Forelimb muscle (tissue), 1 donor: ENCODE measurements around the gene AUP1. TPM values are rescaled to one million over a fixed set of nuclear protein-coding genes. Genes with fewer than 3 reads are reported as not detected.
"Not testable (repeated sequence)": the region's sequence is repeated elsewhere in the genome, so short reads cannot be mapped to it uniquely, and the experiment has no call there.

Experiments used
- DNase-seq: peaks from one replicate; pipeline ENCODE4 v3.0.0-alpha.2; 2013; ENCODE audit warnings: low read depth
- polyA plus RNA-seq: library from polyadenylated mRNA; unstranded; fragments of 120-200 nt; gene quantifications from one replicate; pipeline ENCODE4 v1.2.1, GENCODE V29; 2013; ENCODE audit not compliant: insufficient read length

AUP1 gene
- polyA plus RNA-seq, 1 donor, result 60.5 TPM

DNA sequence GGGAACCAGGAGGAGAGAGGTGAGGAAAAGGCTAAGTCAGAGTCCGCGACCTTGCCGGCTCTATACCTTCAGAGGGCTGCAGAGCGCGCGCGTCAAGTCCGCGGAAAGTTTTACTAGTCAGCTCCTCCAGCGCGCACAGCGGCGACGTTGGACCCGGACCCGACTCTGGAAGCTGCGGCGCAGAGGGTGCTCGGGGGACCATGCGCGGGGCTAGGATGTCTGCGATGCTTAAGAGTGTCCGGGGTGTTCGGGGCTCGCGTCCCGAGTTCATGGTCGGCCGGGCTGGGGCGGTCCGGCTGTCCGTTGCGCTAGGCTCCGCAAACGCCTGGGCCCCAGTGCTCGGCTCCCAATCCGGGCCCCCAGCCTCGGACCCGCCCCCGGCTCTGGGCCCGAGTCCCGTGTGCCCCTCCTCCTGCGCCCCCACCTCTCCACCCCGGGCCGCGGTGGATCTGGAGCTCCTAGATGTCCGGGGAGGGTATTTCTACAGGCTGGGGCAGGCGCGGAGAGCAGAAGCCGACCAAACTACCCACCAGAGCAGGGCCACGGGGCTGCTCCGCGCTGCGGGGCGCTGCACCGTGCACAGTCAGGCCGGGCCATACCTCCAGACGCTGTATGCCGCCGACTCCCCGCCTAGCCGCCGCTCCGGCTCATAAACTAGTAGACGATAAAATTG is 30.1 kb downstream of the AUP1 start, which contains the start of gene LBX2:
Gene LBX2 (minus strand): TSS at position 337 of the 673 bp plus-strand sequence. CDS start 66 bp downstream, at position 271.
- DNase-seq, result no peak

DNA sequence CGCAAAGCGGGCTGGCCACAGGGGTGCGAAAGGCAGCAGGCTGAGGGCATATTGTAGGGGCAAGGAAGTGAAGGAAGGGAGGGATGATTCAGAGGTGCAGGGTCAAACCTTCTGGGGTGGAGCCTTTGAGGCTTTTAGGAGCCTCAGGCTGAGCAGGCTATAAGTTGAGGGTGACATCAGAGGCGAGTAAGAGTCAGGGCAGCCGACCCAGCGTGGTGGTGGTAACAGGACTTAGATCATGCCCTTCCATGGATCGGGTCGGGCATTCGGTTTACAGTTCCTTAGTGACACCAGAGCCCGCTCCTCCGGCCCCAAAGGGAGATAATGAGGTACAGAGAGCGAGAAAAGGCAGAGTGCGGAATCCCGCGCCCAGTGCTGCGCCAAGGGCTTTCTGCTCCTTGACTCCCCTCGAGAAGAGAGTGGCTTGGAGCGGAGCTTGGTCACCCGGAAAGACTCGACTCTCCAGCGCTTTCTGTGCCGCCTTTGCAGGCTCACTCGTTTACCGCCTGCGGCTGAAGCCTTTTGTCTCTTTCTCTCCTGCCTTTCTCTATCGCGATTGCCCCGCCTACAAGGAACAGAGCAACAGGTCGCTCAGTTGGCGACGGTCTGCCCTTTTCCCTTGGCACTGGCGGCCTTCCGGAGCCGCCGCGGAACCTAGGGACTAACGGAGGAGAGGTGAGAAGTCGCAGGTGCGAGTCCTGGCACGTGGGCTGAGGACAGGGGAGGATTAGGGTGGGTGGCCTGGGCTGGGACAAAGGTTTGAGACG is 30.8 kb downstream of the AUP1 start:
- no peak for DNase-seq

DNA sequence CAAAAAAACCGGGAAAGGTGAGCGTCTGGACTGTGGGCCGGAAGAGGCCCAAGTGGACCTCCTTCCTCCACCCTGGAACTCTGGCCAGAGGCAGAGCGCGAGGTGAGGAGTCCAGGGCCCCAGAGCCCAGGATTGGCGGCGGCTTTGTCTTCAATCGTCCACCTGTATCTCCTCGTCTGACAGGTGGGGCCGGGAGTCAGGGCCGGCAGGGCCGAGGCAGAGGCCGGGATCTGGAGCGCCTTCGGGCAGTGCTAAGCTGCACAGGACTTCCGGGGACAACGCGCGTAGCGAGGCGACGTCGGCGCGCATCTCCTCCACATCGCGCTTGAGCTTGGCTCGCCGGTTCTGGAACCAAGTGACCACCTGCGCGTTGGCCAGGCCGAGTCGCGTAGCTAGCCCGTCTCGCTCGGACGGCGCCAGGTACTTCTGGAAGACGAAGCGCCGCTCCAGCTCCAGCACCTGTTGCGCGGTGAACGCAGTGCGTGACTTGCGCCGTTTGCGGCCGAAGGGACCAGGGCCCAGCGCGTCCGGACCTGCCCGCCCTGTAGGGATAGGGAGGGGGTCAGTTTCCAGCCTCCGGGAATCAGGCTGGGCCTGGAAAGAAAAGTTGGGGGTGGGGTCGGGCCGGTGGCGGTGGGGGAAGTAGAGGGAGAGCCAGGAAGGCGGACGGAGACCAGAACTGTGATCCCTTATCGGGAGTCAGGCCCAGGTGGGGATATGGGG is 31.6 kb downstream of the AUP1 start:
- DNase-seq, result no peak

DNA sequence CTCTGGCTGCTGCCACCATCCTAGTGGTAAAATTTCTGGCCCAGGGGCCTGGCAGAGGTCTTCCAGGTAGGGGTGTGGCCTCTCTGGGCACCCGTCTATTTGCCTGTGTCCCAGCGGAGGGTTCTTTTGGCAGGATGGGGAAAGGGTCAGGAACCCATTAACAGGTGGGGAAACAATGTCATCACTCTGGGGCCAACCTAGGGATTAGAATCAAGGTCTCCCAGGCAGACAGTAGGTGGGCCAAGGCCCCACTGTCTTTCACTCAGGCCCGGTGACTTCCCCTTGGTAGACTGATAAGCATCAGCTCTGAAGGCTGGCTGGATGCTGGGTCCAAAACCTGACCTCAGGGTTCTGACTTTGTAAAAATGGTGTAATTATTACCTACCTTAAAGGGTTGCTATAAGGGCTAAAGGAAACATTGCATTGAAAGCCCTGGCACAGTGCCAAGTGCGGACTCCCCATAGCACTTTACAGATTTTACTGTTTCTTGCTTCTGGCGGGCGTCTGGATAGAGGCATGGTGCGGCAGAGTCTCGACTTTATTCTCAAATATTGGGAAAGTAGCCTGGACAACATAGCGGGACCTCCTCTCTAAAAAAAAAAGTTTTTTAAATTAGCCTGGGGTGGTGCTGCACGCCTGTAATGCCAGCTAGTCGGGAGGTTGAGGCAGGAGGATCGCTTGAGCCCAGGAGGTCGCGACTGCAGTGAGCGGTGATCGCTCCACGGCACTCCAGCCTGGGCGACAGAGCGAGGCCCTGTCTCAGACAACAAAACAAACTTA is 32.3 kb downstream of the AUP1 start:
- no peak for DNase-seq

DNA sequence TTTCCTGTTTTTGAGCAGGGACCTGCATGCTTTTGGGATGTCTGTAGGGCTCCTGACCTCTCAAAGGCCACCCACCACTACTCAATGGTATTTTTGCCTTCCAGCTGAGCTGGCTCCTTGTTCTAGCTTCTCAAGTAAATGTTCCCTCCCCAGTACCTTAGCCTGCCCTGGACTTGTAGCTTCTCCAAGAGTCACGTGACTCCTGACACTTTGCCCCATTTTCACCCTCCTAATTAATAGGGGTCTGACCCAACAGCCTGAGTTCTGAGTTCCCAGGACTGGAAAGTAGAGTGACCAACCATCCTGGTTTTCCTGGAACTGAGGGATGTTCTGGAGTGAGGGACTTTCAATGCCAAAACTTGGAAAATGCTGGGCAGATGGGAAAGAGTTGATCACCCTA is 34.1 kb downstream of the AUP1 start:
- no peak for DNase-seq

DNA sequence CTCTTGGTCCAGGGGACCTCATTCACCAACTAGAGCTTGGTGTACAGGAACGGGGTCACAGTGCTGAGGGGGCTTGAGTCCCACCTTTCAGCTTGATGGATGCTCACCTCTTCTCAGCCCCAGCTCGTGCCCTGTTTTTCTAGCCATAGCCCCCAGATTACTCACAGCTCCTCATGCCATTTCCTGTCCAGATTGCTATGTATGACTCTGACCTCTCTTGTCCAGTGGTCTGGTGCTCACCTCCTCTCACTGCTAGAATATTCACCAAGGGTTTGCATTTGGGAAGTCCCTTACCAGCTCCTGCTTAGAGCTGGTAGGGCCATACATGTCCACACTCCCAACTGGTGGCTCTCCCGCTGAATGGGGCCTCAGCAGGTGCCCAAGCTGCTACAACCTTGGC is 36.0 kb downstream of the AUP1 start:
- DNase-seq, result no peak

DNA sequence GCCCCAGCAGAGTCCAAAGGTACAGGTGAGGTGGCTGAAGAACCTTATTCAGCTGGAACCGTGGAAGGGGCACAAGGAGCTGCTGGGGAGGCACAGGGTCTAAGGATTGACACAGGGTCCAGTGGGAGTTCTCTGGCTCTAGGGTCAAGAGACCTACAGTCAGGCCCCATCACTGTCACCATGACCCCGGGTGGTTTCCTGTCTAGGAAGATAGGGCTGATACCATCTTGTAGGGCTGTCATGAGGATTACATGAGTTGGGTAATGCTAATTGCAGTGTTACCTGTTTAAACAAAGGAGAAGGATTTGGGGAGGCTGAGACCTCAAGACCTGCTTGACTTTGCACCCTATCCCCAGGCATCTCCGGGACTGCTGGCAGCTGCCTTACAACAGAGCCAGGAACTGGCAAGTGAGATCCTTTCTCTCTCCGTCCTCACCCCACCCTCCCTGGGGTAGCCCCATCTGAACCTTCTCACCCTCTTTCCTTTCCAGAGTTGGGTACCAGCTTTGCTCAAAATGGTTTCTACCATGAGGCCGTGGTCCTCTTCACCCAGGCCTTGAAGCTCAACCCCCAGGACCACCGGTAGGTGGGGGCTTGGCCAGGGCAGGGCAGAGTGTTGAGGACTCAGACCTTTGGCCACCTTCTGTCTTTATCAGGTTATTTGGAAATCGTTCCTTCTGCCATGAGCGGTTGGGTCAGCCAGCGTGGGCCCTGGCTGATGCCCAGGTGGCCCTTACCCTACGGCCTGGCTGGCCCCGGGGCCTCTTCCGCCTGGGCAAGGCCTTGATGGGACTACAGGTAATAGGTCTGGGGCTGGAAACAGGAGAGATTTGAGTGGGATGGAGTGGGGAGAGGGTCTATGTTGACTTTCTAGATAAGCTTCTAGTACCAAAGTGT is 37.6 kb downstream of the AUP1 start:
- DNase-seq, result no peak

DNA sequence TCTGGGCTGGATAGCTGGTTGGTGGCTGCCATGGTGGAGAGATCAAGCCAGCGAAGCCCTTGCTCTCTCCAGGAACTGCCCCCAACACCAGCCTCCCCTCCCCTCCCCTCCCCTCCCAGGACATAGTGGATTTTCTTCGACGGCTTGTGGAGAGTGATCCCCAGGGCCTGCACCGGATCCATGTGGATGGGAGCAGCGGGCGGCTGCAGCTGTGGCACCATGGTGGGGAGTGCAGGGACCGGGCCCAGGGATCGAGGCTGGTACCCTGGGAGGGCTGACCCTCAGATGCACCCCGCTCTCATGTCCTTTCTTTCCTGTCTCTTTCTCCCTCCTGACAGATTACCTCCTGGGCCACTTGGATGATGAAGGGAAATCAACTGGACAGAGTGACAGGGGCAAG is 39.6 kb downstream of the AUP1 start:
- DNase-seq, result no peak

DNA sequence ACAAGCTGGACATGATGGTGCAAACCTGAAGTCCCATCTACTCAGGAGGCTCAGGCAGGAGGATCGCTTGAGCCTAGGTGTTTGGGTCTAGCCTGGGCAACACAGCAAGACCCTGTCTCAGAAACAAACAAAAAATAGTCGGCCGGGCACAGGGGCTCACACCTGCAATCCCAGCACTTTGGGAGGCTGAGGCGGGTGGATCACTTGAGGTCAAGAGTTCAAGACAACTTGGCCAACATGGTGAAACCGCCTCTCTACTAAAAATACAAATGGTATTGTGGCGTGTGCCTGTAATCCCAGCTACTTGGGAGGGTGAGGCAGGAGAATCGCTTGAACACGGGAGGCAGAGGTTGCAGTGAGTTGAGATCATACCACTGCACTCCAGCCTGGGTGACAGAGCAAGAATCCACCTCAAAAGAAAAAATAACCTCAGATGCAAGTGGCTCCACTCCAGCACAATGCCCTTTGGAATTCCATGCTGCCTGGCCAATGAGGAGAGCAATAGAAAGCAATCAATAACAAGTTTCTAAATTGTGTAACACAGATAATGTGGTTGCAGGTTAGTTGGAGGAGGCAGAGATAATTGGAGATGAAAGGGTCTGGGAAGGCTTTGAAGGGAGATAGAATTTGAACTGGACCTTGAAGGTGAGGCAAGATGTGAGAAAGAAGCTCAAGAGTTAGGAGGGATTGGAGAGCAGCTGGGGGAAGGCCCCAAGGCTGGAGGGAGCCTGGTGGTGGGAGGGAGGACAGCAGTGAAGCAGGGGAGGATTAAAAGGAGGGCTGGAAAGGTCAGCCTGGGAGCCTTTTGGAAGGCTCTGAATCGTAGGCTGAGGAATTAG is 40.6 kb downstream of the AUP1 start:
- no peak for DNase-seq

DNA sequence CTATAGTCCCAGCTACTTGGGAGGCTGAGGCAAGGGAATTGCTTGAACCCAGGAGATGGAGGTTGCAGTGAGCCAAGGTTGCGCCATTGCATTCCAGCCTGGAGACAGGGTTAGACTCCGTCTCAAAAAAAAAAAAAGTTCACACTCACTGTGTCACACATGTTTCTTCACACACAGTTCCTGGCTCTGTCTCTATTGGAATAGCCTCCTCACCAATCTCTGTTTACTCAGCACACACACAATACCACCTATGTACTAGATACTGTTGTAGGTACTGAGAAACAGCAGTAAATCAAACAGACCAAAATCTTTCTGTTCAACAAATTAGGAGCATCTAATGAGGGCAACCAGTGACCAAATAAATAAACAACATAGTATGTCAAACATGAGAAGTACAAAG is 43.4 kb downstream of the AUP1 start:
- DNase-seq, result no peak

DNA sequence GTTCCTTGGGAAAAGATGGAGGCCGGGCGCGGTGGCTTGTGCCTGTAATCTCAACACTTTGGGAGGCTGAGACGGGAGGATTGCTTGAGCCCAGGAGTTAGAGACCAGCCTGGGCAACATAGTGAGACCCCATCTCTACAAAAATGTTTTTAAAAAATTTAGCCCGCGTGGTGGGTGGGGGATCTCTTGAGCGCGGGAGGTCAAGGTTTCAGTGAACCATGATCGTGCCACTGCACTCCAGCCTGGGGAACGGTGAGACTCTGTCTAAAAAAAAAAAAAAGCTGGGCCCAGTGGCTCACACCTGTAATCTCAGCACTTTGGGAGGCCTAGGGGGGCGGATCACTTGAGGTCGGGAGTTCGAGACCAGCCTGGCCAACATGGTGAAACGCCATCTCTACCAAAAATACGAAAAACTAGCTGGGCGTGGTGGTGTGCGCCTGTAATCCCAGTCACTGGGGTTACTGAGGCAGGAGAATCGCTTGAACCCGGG is 45.8 kb downstream of the AUP1 start:
- not testable (repeated sequence) for DNase-seq

DNA sequence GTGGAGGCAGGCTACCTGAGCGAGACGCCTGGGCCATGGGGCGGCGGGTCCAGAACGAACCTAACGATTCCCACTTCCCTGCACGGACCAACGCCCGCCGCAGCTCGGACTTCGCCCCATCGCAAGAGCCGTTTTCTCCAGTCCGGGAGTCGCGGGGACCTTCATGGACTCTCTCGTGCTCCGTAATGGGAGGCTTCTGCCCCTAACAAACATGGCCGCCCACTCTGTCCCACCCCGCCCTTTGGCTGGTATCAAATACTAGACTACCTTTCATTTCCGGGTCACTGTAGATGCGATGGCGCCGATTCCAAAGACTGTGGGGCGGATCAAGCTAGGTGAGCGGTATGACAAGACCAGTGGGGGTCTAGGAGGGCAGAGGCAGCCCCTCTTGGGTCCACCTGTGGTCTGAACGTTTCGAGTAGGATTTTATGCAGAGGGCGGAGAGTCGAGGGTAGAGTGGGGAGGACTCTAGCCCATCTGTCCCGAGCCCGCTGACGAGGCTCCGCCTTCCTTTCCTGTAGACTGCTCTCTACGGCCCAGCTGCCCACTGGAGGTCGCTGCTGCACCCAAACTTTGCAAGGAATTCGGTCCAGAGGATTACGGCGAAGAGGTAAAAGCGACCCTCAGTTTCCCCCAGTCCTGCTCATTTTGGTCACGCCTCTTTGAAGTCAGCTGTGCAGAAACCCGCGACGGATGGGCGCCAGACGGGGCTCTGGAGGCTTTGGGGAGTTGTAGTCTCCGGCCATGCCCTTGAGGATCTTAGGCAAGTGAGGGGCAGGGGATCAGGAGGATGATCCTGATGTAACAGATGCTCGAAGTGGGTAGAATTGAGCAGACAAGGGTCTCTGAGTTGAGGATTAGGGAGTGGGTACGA is 46.5 kb downstream of the AUP1 start, which contains the start of the genes CCDC142 and TTC31:
Gene CCDC142 (minus strand): TSS at position 198 of the 874 bp plus-strand sequence. CDS start 161 bp downstream, at position 37.
Gene TTC31 (plus strand): TSS at position 281 of the 874 bp plus-strand sequence. CDS start 15 bp downstream, at position 296.
- DNase-seq, result peak; percentile 93

DNA sequence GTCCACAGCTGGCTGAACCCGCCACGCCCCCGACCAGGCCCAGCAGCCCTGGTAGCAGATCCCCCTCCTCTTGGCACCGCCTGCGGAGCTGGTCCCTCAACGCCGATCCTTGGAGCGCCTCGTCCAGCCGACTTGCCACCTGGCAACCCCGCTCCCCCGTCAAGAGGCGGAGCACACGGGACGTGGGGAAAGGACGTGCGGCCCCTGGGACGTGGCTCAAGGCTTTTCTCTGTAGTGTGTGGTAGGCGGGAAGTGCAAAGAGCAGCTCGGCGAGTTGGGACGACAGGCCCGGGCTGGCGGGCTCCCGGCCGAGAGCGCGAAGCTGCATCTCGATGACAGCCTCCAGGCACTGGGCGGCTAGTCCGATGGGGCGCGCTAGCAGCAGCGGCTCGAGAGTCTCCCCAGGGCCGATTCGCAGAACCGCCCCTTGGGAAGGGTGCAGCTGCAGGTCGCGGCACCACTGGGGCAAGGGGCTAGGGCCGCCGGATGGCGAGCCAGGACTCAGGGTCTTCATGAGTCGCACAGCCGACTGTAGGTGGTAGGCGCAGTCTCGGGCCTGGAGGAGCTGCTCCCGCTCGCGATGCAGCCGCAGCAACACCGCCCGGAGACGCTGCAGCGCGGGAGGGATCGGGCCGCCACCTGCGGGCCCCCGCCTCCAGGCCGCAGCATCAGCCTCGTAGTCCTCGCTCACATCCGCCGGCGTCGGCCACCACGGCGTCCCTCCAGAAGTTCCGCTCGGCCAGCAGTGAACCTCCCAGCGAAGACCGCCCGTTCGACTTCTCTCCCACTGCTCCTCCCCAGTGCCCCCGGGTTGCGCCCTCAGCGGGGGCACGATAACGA is 47.3 kb downstream of the AUP1 start:
- no peak for DNase-seq

DNA sequence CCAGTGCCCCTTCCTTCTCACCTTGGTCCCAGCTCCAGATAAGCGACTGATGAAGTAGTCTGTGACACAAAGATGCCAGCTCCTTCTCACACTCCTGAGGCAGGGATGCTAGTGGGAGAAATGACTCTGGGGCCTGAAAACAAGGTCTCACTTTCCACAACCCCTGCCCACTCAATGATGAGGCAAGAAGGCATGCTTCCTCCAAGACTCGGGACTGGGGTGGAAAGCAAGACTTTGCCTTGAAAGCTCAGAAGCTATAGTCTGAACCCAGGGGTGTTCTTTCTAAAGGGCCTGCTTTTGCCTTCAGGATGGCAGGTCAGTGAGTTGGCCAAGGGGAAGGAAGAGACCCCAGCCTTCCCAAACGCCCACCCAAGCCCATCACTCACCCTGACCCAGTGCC is 48.1 kb downstream of the AUP1 start:
- no peak for DNase-seq
